Caco-2 (cell line): ENCODE results near the gene ANKRD44. TPM values are rescaled to one million over a fixed set of nuclear protein-coding genes. Genes with fewer than 3 reads are reported as not detected.
"Not testable (repeated sequence)": the region's sequence is repeated elsewhere in the genome, so short reads cannot be mapped to it uniquely, and the experiment has no call there.

ENCODE experiments used
- BruUV-seq: library from RNA; stranded (reverse); fragments of 400-500 nt; replicated peaks from 2 replicates; lab custom pipeline; 2021; lab: Mats Ljungman, UMichigan
- CTCF ChIA-PET: fragments of 300-600 bp; sonication (Branson Sonifier 250); formaldehyde crosslinking; loops from one replicate; lab custom pipeline; 2022; ENCODE audit warnings: antibody characterized with exemption; lab: Charles Lee
- POLR2A ChIA-PET: fragments of 300-600 bp; sonication (Branson Sonifier 250); formaldehyde crosslinking; loops from one replicate; lab custom pipeline; 2022; ENCODE audit warnings: antibody characterized with exemption; lab: Charles Lee
- DNase-seq, 2 experiments: peaks; one replicate each; pipeline versions ENCODE4 v3.0.0 to v3.0.0-alpha.2; 2020 to 2022
- H3K27me3 ChIP-seq: replicated peaks from 2 replicates; pipeline ENCODE4 v1.6.0; 2011; ENCODE audit warnings: low read length; ENCODE audit not compliant: control insufficient read depth, insufficient read depth
- H3K36me3 ChIP-seq: 2 replicates; pipeline ENCODE4 v1.5.1; 2011; ENCODE audit warnings: low read length; ENCODE audit not compliant: control insufficient read depth, insufficient read depth
- H3K4me1 ChIP-seq: fragments of 250-450 bp; sonication (Bioruptor Pico); 2 replicates; pipeline ENCODE4 v1.5.1; 2020; ENCODE audit warnings: mild to moderate bottlenecking
- H3K4me3 ChIP-seq: 2 replicates; pipeline ENCODE4 v1.5.1; 2011; ENCODE audit warnings: low read depth, mild to moderate bottlenecking, control low read depth, low read length
- H3K9me3 ChIP-seq: fragments of 250-450 bp; sonication (Bioruptor Pico); 2 replicates; pipeline ENCODE4 v1.5.1; 2020; ENCODE audit warnings: mild to moderate bottlenecking, moderate library complexity
- H3K27ac Mint-ChIP-seq: one replicate; pipeline ENCODE4 v1.8.0; 2022; ENCODE audit warnings: mixed read lengths; ENCODE audit not compliant: unreplicated experiment
- H3K27me3 Mint-ChIP-seq: one replicate; pipeline ENCODE4 v1.8.0; 2022; ENCODE audit warnings: mixed read lengths; ENCODE audit not compliant: insufficient read depth, unreplicated experiment
- H3K36me3 Mint-ChIP-seq: one replicate; pipeline ENCODE4 v1.8.0; 2022; ENCODE audit warnings: mild to moderate bottlenecking, mixed read lengths; ENCODE audit not compliant: insufficient read depth, unreplicated experiment
- H3K4me1 Mint-ChIP-seq: one replicate; pipeline ENCODE4 v1.8.0; 2022; ENCODE audit warnings: low read depth, mixed read lengths; ENCODE audit not compliant: unreplicated experiment
- H3K4me3 Mint-ChIP-seq: one replicate; pipeline ENCODE4 v1.8.0; 2022; ENCODE audit warnings: mild to moderate bottlenecking, moderate library complexity, mixed read lengths; ENCODE audit not compliant: unreplicated experiment
- H3K9me3 Mint-ChIP-seq: one replicate; pipeline ENCODE4 v1.8.0; 2022; ENCODE audit warnings: mixed read lengths; ENCODE audit not compliant: unreplicated experiment
- CTCF ChIP-seq, 2 experiments: fragments of 200-600 bp in 1 of 2; IDR thresholded peaks; 1 replicate in 1 of 2; 2 replicates in 1 of 2; pipeline versions ENCODE4 v1.5.1 to v1.8.0; 2011 to 2022; ENCODE audit warnings: antibody characterized with exemption in 1 of 2, control low read depth in 1 of 2, inconsistent platforms in 1 of 2, low read depth in 1 of 2, low read length in 1 of 2, mild to moderate bottlenecking in 1 of 2, moderate library complexity in 1 of 2; ENCODE audit not compliant: insufficient read depth in 1 of 2, severe bottlenecking in 1 of 2, unreplicated experiment in 1 of 2
- intact Hi-C: fragments of 100-400 bp; cut with micrococcal nuclease; formaldehyde crosslinking; loops from one replicate; pipeline ENCODE4 v1.10.0; 2022; ENCODE audit not compliant: unreplicated experiment
- total RNA-seq: library from RNA; stranded (reverse); gene quantifications from 2 replicates; pipeline ENCODE4 v1.2.3, GENCODE V29; 2022

ANKRD44 gene
- total RNA-seq, 1 experiment from 2014 or later, result 1.0 TPM

- POLR2A ChIA-PET, result no interaction called here
- H3K27me3 Mint-ChIP-seq, result peaks cover 22% of the 10 kb centered on the region
- H3K4me1 Mint-ChIP-seq, result no peaks in the 10 kb centered on the region
- H3K4me1 ChIP-seq, result no peaks in the 10 kb centered on the region
- H3K9me3 ChIP-seq, result no peaks in the 10 kb centered on the region
- no peak overlapping the region for H3K27ac Mint-ChIP-seq
- H3K9me3 Mint-ChIP-seq, result no peaks in the 10 kb centered on the region
- DNase-seq, result peak; percentile 43 to 51
- no peaks in the 10 kb centered on the region for H3K27me3 ChIP-seq
- H3K4me3 ChIP-seq, result no peak overlapping the region
- H3K36me3 ChIP-seq, result no peaks in the 10 kb centered on the region
- BruUV-seq, result no TSS peak
- no peaks in the 10 kb centered on the region for H3K36me3 Mint-ChIP-seq
- CTCF ChIA-PET, result interaction anchor here (0.7 kb wide), 1 partner anchor 265 kb away, joined by 6 read pairs; no protein-coding TSS in a partner anchor
- TF ChIP-seq CTCF (IDR thresholded peaks at IDR 0.05; ENCODE audit: insufficient read depth in 1 of 2, low read depth in 1 of 2, low read length in 1 of 2, severe bottlenecking in 1 of 2, unreplicated experiment in 1 of 2), result peak; percentile 73 to 88
- intact Hi-C loops, result loop anchor here (1.0 to 5.0 kb wide), 5 partner anchors 100 to 765 kb away; no protein-coding TSS in a partner anchor
- no peak overlapping the region for H3K4me3 Mint-ChIP-seq
Observed at GRCh38 chr2:197011801-197012641, 298.6 kb downstream of the ANKRD44 start.

GRCh38 chr2:197011021-197011417 lies 299.6 kb downstream of the ANKRD44 start:
- Histone ChIP-seq H3K9me3 (no peaks in the 10 kb centered on the region), H3K36me3 (no peaks in the 10 kb centered on the region), H3K4me1 (no peaks in the 10 kb centered on the region), H3K4me3 (no peak overlapping the region), H3K27me3 (no peaks in the 10 kb centered on the region)
- peaks cover 22% of the 10 kb centered on the region for H3K27me3 Mint-ChIP-seq
- intact Hi-C loops, result loop anchor here (5.0 kb wide), 3 partner anchors 101 to 766 kb away; no protein-coding TSS in a partner anchor
- H3K4me1 Mint-ChIP-seq, result no peaks in the 10 kb centered on the region
- no peak for TF ChIP-seq CTCF (IDR thresholded peaks at IDR 0.05; ENCODE audit: insufficient read depth in 1 of 2, low read depth in 1 of 2, low read length in 1 of 2, severe bottlenecking in 1 of 2, unreplicated experiment in 1 of 2)
- DNase-seq, result no peak
- POLR2A ChIA-PET, result no interaction called here
- CTCF ChIA-PET, result no interaction called here
- no peak overlapping the region for H3K27ac Mint-ChIP-seq
- H3K36me3 Mint-ChIP-seq, result no peaks in the 10 kb centered on the region
- H3K4me3 Mint-ChIP-seq, result no peak overlapping the region
- BruUV-seq, result no TSS peak
- no peaks in the 10 kb centered on the region for H3K9me3 Mint-ChIP-seq

GRCh38 chr2:197010200-197011020 lies 300.2 kb downstream of the ANKRD44 start:
- POLR2A ChIA-PET, result no interaction called here
- no peaks in the 10 kb centered on the region for H3K36me3 ChIP-seq
- CTCF ChIA-PET, result no interaction called here
- Mint-ChIP-seq H3K27ac (no peak overlapping the region), H3K4me3 (no peak overlapping the region), H3K36me3 (no peaks in the 10 kb centered on the region), H3K4me1 (no peaks in the 10 kb centered on the region), H3K9me3 (no peaks in the 10 kb centered on the region), H3K27me3 (peaks cover 16% of the 10 kb centered on the region)
- H3K9me3 ChIP-seq, result no peaks in the 10 kb centered on the region
- TF ChIP-seq CTCF (IDR thresholded peaks at IDR 0.05; ENCODE audit: insufficient read depth in 1 of 2, low read depth in 1 of 2, low read length in 1 of 2, severe bottlenecking in 1 of 2, unreplicated experiment in 1 of 2), result no peak
- no TSS peak for BruUV-seq
- H3K27me3 ChIP-seq, result no peaks in the 10 kb centered on the region
- no peaks in the 10 kb centered on the region for H3K4me1 ChIP-seq
- no peak for DNase-seq
- intact Hi-C loops, result loop anchor here (5.0 kb wide), 3 partner anchors 102 to 767 kb away; no protein-coding TSS in a partner anchor
- H3K4me3 ChIP-seq, result no peak overlapping the region

- H3K4me1 ChIP-seq, H3K36me3 ChIP-seq, H3K27me3 ChIP-seq, intact Hi-C loops, CTCF ChIA-PET, H3K4me1 Mint-ChIP-seq, H3K9me3 Mint-ChIP-seq, H3K36me3 Mint-ChIP-seq, H3K27ac Mint-ChIP-seq, H3K4me3 ChIP-seq, POLR2A ChIA-PET, H3K4me3 Mint-ChIP-seq, H3K9me3 ChIP-seq, DNase-seq, BruUV-seq: not testable (repeated sequence)
- peaks cover 11% of the 10 kb centered on the region for H3K27me3 Mint-ChIP-seq
Observed at GRCh38 chr2:197008741-197009341, 301.7 kb downstream of the ANKRD44 start.
